Measurements from ENCODE around the gene CREG2. TPM values are rescaled to one million over a fixed set of nuclear protein-coding genes. Genes with fewer than 3 reads are reported as not detected.

Gene CREG2
- total RNA-seq, 4 donors from 2014 or later: 0.28 TPM; not detected in 3

DNA sequence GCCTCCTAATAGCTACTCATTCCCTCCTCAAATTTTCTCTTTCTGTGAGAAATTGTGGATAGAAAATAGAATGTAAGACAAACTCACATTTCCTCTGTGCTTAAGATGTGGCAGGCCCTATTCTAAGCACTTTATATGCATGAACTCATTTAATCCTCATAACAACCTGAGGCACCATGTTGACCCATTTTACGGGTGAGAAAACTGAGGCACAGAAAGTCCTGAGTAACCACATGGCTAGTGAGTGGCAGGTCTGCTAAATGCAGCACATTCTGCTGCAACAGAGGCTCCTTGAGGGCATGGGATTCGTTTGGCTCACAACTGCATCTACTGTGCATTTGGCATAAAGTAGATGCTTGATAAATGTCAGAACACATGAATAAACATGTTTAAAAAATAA is 56.1 kb downstream of the CREG2 start:
- no peak overlapping the region for H3K4me3 ChIP-seq
- intact Hi-C loops (cut with DNase I; ENCODE audit: low total_unique reads): no loop called here
- no peak for DNase-seq
- no peak for TF ChIP-seq POLR2A (IDR thresholded peaks at IDR 0.05)
- TF ChIP-seq, protein P1, sequence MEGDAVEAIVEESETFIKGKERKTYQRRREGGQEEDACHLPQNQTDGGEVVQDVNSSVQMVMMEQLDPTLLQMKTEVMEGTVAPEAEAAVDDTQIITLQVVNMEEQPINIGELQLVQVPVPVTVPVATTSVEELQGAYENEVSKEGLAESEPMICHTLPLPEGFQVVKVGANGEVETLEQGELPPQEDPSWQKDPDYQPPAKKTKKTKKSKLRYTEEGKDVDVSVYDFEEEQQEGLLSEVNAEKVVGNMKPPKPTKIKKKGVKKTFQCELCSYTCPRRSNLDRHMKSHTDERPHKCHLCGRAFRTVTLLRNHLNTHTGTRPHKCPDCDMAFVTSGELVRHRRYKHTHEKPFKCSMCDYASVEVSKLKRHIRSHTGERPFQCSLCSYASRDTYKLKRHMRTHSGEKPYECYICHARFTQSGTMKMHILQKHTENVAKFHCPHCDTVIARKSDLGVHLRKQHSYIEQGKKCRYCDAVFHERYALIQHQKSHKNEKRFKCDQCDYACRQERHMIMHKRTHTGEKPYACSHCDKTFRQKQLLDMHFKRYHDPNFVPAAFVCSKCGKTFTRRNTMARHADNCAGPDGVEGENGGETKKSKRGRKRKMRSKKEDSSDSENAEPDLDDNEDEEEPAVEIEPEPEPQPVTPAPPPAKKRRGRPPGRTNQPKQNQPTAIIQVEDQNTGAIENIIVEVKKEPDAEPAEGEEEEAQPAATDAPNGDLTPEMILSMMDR (IDR thresholded peaks at IDR 0.05): no peak
- no peaks in the 10 kb centered on the region for H3K36me3 ChIP-seq
- no peak overlapping the region for H3K27ac ChIP-seq
- H3K9me3 ChIP-seq: no peaks in the 10 kb centered on the region
- H3K27me3 ChIP-seq: no peaks in the 10 kb centered on the region
- no peaks in the 10 kb centered on the region for H3K4me1 ChIP-seq

GRCh38 chr2:101330253-101330933 is 56.9 kb downstream of the CREG2 start:
- H3K9me3 ChIP-seq: no peaks in the 10 kb centered on the region
- H3K4me3 ChIP-seq: no peak overlapping the region
- intact Hi-C loops (cut with DNase I; ENCODE audit: low total_unique reads): no loop called here
- DNase-seq: no peak
- no peaks in the 10 kb centered on the region for H3K4me1 ChIP-seq
- H3K27me3 ChIP-seq: no peaks in the 10 kb centered on the region
- no peak overlapping the region for H3K27ac ChIP-seq
- TF ChIP-seq, protein P1 (IDR thresholded peaks at IDR 0.05): no peak
- no peak for TF ChIP-seq POLR2A (IDR thresholded peaks at IDR 0.05)
- no peaks in the 10 kb centered on the region for H3K36me3 ChIP-seq

DNA sequence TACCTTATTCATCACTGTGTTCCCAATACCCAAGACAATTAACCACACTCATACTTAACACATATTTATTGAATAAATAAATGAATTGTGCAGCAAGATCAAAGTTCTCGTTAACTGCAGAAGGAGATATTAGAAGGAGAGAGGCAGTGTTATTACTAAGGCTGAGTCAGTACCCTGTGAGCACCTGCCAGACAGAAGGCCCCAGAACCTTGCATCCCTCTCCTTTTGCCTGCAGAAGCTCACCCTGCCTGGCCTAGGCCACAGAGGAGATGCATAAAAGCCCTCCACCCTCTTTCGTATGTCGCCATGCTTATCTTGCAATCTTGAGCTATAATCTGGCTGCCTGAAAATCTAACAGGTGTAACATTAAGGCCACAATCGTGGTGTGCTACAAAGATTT is 58.3 kb downstream of the CREG2 start:
- Histone ChIP-seq H3K4me1 (no peaks in the 10 kb centered on the region), H3K27ac (no peak overlapping the region), H3K27me3 (no peaks in the 10 kb centered on the region), H3K9me3 (no peaks in the 10 kb centered on the region), H3K4me3 (no peak overlapping the region), H3K36me3 (no peaks in the 10 kb centered on the region)
- DNase-seq: no peak
- intact Hi-C loops (cut with DNase I; ENCODE audit: low total_unique reads): no loop called here
- TF ChIP-seq, protein P1 (IDR thresholded peaks at IDR 0.05): no peak
- no peak for TF ChIP-seq POLR2A (IDR thresholded peaks at IDR 0.05)

- TF ChIP-seq, protein P1 (IDR thresholded peaks at IDR 0.05): no peak
- no peak for TF ChIP-seq POLR2A (IDR thresholded peaks at IDR 0.05)
Measured at GRCh38 chr2:101328474-101329007, 58.8 kb downstream of the CREG2 start.

DNA sequence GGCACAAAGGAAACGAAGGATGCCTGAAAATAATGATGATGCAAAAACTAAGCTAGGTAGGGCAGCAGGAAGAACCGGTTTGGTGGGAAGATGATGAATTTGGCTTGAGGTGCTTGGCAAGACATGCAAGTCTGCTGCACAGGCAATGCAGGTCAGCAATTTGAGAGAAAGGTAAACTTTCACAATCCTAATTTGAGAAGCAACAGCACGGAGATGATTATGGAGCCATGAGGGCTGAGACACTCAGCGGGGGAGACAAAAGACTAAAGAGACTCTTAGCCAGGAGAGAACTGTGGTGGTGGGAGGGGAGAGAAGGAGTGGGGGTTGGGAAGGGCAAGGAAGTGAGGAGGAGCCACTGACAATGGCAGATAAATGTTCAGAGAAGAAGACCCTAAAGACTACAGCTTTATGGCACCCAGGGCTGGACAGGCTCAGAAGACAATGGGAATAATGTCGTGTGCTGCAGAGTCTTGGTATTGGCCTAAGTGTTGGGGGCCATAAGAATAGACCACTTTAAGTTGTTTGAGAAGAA is 59.4 kb downstream of the CREG2 start:
- no peak for DNase-seq
- intact Hi-C loops (cut with DNase I; ENCODE audit: low total_unique reads): no loop called here
- no peak overlapping the region for H3K4me3 ChIP-seq

More at GRCh38 chr2:101328474-101329007, 58.8 kb downstream of the CREG2 start:
- DNase-seq: no peak
- no peaks in the 10 kb centered on the region for H3K36me3 ChIP-seq
- H3K4me3 ChIP-seq: no peak overlapping the region
- intact Hi-C loops (cut with DNase I; ENCODE audit: low total_unique reads): no loop called here
- no peaks in the 10 kb centered on the region for H3K4me1 ChIP-seq
- H3K9me3 ChIP-seq: no peaks in the 10 kb centered on the region
- no peak overlapping the region for H3K27ac ChIP-seq
- no peaks in the 10 kb centered on the region for H3K27me3 ChIP-seq

More for the DNA sequence above, 59.4 kb downstream of the CREG2 start:
- no peaks in the 10 kb centered on the region for H3K27me3 ChIP-seq
- H3K4me1 ChIP-seq: no peaks in the 10 kb centered on the region
- no peaks in the 10 kb centered on the region for H3K9me3 ChIP-seq
- no peak overlapping the region for H3K27ac ChIP-seq
- H3K36me3 ChIP-seq: no peaks in the 10 kb centered on the region
- no peak for TF ChIP-seq POLR2A (IDR thresholded peaks at IDR 0.05)
- TF ChIP-seq, protein P1 (IDR thresholded peaks at IDR 0.05): no peak
